Measurements from ENCODE around the gene P2RX1.

Gene P2RX1

DNA sequence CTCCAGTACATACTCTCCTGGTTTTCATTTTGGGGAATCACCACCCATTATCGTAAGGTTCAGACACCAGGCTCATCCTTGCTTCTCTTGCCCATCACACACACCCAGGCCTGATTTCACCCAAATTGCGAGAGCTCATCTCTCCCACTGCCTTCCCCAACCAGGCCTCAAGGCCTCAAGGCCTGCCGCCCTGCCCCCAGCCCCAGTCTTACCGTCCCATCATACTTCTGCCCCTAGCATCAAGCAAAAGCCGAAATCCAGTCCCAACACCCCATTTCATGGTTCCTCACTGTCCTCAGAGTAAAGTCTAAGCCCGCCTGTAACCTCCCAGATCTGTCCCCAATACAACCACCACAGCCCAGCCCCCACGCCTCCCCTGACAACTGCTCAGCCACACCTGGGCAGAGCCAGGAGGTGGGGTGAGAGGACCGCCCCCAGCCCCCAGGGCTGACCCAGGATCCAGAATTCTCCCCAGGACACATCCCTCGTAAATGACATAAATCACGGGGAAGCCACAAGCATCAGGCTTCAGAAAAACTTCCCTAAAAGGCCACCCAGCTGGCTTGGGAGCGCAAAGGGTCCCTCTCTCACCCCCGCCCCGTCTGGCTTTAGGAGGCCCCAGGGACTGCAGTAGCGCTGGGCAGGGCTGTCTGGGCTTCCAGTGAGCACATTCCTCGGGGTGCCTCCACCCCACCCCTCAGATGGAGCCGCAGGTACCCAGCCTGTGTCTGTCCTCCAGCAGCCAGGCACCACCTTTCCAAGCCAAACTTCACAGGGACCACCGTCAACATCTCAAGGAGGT is 9.6 kb upstream of the P2RX1 start:
- no peak overlapping the region for H3K4me3 ChIP-seq (ENCODE audit: control insufficient read depth, low read depth, low read length)
- TF ChIP-seq, protein P1, sequence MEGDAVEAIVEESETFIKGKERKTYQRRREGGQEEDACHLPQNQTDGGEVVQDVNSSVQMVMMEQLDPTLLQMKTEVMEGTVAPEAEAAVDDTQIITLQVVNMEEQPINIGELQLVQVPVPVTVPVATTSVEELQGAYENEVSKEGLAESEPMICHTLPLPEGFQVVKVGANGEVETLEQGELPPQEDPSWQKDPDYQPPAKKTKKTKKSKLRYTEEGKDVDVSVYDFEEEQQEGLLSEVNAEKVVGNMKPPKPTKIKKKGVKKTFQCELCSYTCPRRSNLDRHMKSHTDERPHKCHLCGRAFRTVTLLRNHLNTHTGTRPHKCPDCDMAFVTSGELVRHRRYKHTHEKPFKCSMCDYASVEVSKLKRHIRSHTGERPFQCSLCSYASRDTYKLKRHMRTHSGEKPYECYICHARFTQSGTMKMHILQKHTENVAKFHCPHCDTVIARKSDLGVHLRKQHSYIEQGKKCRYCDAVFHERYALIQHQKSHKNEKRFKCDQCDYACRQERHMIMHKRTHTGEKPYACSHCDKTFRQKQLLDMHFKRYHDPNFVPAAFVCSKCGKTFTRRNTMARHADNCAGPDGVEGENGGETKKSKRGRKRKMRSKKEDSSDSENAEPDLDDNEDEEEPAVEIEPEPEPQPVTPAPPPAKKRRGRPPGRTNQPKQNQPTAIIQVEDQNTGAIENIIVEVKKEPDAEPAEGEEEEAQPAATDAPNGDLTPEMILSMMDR (conservative IDR thresholded peaks at IDR 0.05; ENCODE audit: control insufficient read depth, insufficient read depth, low read depth, low read length), result no peak
- no peak for DNase-seq (ENCODE audit: low read depth)

DNA sequence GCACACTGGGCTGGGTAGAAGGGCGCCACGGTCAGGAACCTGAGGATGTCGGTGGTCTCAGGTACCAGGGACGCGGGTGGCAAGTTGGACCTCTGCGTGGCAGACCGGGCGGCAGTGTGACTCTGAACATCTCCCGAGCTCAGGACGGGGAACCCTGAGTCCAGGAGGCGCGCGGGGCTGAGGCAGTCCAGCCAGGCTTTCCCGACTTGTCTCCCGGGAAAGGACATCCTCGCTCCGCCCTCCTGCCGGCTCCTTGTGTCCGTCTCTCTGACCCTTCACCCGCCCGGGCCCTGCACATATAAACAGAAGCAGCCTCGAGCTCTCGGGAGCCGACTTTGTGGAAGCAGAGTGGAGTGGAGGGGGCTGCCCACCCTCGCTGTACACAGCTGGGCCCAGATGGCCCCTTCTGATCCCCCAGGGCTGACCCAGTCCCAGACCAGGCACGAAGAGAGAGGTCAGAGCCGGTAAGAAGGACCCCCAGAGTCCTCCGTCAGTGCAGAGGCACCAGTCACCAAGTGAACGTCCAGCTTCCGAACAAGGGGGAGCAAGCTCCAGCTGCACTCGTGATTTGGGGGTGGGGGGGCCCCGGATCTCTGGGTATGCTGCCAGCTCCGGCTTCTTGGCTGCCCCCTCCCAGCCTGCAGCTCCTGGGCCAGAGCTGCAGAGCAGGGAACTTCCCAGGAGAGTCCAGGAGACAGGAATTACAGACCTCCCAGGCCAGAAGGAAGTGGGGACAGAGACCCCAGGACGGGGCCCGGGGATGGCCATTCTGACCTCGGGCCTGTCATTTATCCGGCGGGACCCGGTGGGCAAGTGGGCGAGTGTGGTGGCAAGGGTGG is 8.5 kb upstream of the P2RX1 start:
- H3K4me3 ChIP-seq (ENCODE audit: control insufficient read depth, low read depth, low read length), result no peak overlapping the region
- TF ChIP-seq, protein P1 (conservative IDR thresholded peaks at IDR 0.05; ENCODE audit: control insufficient read depth, insufficient read depth, low read depth, low read length), result no peak
- DNase-seq (ENCODE audit: low read depth), result no peak

DNA sequence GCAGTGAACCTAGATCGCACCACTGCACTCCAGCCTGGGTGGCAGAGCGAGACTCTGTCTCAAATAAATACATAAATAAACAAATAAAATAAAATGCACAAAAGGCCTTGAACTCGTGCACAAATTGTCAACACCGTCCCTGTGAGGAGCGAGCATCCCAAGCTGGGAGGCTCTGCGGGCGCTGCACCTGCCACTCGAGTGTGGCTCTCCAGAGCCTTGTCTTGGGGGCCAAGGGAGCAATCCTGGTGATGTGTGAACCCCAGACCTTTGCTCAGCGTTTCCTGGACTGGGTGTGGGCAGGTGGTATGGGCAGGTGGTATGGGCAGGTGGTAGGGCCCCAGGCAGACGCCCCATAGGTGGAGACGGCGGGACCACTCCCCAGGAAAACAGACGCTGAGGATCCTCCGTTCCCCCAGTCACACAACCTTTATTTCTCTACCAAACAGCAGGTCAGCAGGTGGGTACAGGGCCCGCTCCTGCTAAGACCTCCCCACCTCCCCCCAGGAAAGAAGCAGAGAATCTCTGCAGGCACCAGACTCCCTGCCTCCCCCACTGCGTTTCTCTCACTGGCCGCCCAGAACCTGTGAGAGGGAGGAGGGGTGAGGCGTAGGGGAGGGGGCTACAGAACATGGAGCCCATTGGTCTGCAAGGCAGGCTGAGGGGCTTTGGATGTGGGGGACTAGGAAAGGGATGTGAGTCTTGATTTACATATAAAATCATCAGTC is 7.4 kb upstream of the P2RX1 start:
- TF ChIP-seq, protein P1 (conservative IDR thresholded peaks at IDR 0.05; ENCODE audit: control insufficient read depth, insufficient read depth, low read depth, low read length), result no peak
- H3K4me3 ChIP-seq (ENCODE audit: control insufficient read depth, low read depth, low read length), result no peak overlapping the region
- DNase-seq (ENCODE audit: low read depth), result no peak

DNA sequence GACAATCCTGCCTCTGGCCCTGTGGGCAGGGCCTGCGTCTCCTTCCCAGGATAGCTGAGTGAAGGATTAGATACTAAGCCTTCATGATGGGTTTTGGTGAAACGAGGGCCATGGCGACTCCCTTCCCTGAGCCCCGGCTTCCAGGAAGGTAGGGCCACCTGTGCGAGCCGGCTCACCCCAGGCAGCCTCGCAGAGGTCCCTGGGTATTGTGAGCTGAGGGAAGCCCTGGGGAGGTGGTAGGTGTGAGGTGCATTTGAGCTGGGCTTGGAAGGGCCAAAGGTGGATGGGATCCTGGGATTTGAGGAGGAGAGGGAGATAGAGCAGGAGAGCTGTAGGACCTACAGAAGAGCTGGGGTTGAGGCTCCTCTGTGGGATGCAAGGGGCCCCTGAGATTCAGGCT is 6.5 kb upstream of the P2RX1 start:
- TF ChIP-seq, protein P1 (conservative IDR thresholded peaks at IDR 0.05; ENCODE audit: control insufficient read depth, insufficient read depth, low read depth, low read length), result no peak
- no peak overlapping the region for H3K4me3 ChIP-seq (ENCODE audit: control insufficient read depth, low read depth, low read length)
- no peak for DNase-seq (ENCODE audit: low read depth)

DNA sequence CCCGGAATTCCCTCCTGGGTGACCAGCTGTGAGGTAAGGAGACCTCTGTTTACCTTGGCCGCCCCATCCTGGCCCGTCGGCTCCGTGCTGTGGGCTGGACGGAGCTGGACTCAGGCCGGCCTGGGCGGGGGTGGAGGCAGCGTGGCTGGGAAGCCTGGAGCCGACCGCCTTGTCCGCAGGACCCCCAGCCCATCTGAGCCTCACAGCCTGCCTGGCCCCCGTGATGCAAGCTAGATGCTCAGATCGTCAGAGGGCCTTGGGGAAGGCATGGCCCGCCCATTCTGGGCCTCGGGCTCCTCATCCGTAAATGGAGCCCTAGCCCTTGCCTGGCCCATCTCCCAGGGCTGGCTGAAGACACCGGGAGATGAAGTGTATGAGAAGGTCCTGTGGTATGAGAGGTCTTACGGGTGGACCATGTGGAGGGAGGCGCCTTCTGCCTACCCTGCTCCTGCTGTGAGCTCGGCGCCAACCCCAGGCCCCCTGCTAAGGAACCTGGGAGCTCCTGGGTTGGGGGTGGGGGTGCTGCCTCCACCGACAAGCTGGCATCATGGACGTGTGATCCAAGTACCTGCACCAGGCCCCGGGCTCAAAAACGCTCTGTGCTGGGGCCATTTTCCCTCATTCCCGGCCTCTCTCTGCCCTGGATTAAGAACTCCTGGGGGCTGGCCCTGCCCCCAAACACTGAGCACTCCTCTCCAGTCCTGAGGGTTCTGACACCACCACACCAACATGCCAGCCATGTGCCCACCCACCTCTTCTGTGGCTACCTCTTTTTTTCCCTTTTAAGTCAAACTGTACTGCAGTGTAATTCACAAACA is 5.4 kb upstream of the P2RX1 start:
- no peak for DNase-seq (ENCODE audit: low read depth)
- TF ChIP-seq, protein P1 (conservative IDR thresholded peaks at IDR 0.05; ENCODE audit: control insufficient read depth, insufficient read depth, low read depth, low read length), result no peak
- no peak overlapping the region for H3K4me3 ChIP-seq (ENCODE audit: control insufficient read depth, low read depth, low read length)

DNA sequence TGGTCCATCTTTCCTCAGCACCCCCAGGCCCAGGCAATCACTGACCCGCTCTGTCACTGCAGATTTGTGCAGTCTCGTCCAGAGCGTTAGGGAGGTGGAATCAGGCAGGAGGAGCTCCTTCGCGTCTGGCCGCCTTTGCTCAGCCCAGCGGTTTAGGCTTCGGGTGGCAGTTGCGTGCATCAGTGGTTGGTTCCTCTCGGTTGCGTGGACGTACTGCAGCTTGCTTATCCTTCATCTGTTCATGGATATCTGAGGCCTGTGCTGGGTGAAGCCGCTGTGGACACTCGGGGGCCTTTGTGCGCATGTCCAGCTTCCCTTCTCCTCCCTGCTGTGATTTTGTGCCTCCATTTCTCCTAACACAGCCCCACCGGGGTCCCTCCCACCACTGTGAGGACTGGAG is 4.7 kb upstream of the P2RX1 start:
- no peak overlapping the region for H3K4me3 ChIP-seq (ENCODE audit: control insufficient read depth, low read depth, low read length)
- no peak for DNase-seq (ENCODE audit: low read depth)
- TF ChIP-seq, protein P1 (conservative IDR thresholded peaks at IDR 0.05; ENCODE audit: control insufficient read depth, insufficient read depth, low read depth, low read length), result no peak

Data from fibroblast of mammary gland (primary cell).